Liver (tissue), 9 donors: ENCODE measurements around the gene ABCA13. TPM values are rescaled to one million over a fixed set of nuclear protein-coding genes. Genes with fewer than 3 reads are reported as not detected.

Experiments used
- DNase-seq: peaks from one replicate; pipeline ENCODE4 v3.0.0-alpha.2; 2017; ENCODE audit warnings: low spot score
- H3K27ac ChIP-seq, 2 donors: one replicate each; pipeline ENCODE4 v1.7.0; 2013; ENCODE audit warnings: inconsistent platforms in 2 of 2, low read length in 2 of 2, control low read depth in 1 of 2, low read depth in 1 of 2, mild to moderate bottlenecking in 1 of 2
- H3K27me3 ChIP-seq, 4 donors: one replicate each; pipeline versions ENCODE4 v1.6.1 to v1.7.0; 2013; ENCODE audit warnings: low read length in 3 of 4, inconsistent platforms in 1 of 4, mild to moderate bottlenecking in 1 of 4, moderate library complexity in 1 of 4; ENCODE audit not compliant: control insufficient read depth in 4 of 4, insufficient read depth in 4 of 4
- H3K36me3 ChIP-seq, 4 donors: one replicate each; pipeline versions ENCODE4 v1.6.1 to v1.7.0; 2013; ENCODE audit warnings: low read length in 3 of 4, mild to moderate bottlenecking in 3 of 4, low read depth in 1 of 4, moderate library complexity in 1 of 4; ENCODE audit not compliant: control insufficient read depth in 4 of 4, insufficient read depth in 3 of 4
- H3K4me1 ChIP-seq, 4 donors: one replicate each; pipeline versions ENCODE4 v1.6.1 to v1.7.0; 2013; ENCODE audit warnings: low read length in 3 of 4, mild to moderate bottlenecking in 3 of 4, moderate library complexity in 1 of 4; ENCODE audit not compliant: control insufficient read depth in 4 of 4, insufficient read depth in 4 of 4
- H3K4me3 ChIP-seq, 3 donors: one replicate each; pipeline versions ENCODE4 v1.6.1 to v1.7.0; 2013; ENCODE audit warnings: low read length in 3 of 3, control low read depth in 1 of 3, low read depth in 1 of 3, mild to moderate bottlenecking in 1 of 3
- H3K9ac ChIP-seq, 2 donors: one replicate each; pipeline ENCODE4 v1.7.0; 2013; ENCODE audit warnings: low read length in 2 of 2, mild to moderate bottlenecking in 2 of 2, moderate library complexity in 2 of 2, control low read depth in 1 of 2, low read depth in 1 of 2
- H3K9me3 ChIP-seq, 4 donors: one replicate each; pipeline versions ENCODE4 v1.6.1 to v1.7.0; 2013; ENCODE audit warnings: low read length in 3 of 4; ENCODE audit not compliant: control insufficient read depth in 4 of 4
- EGR1 ChIP-seq, 2 donors: IDR thresholded peaks; 2 replicates each; pipeline ENCODE4 v1.6.1; 2016 to 2018; ENCODE audit warnings: antibody characterized with exemption in 2 of 2, low read depth in 2 of 2
- FOXA1 ChIP-seq: IDR thresholded peaks from 2 replicates; pipeline ENCODE4 v1.6.1; 2016; ENCODE audit warnings: antibody characterized with exemption
- GABPA ChIP-seq, 2 donors: IDR thresholded peaks in 1 of 2; conservative IDR thresholded peaks in 1 of 2; 2 replicates each; pipeline ENCODE4 v1.6.1; 2016; ENCODE audit warnings: antibody characterized with exemption in 2 of 2, mild to moderate bottlenecking in 1 of 2, moderate library complexity in 1 of 2
- HNF4A ChIP-seq, 2 donors: conservative IDR thresholded peaks; 2 replicates each; pipeline ENCODE4 v1.6.1; 2016; ENCODE audit warnings: antibody characterized with exemption in 2 of 2, mild to moderate bottlenecking in 2 of 2
- HNF4G ChIP-seq: IDR thresholded peaks from 2 replicates; pipeline ENCODE4 v1.6.1; 2016; ENCODE audit warnings: antibody characterized with exemption
- JUND ChIP-seq, 2 donors: IDR thresholded peaks; 2 replicates each; pipeline ENCODE4 v1.6.1; 2016; ENCODE audit warnings: antibody characterized with exemption in 2 of 2
- MAX ChIP-seq: IDR thresholded peaks from 2 replicates; pipeline ENCODE4 v1.6.1; 2016; ENCODE audit warnings: antibody characterized with exemption
- NR2F2 ChIP-seq: IDR thresholded peaks from 2 replicates; pipeline ENCODE4 v1.6.1; 2016; ENCODE audit warnings: antibody characterized with exemption
- RAD21 ChIP-seq, 2 donors: IDR thresholded peaks; 2 replicates each; pipeline ENCODE4 v1.6.1; 2016; ENCODE audit warnings: antibody characterized with exemption in 2 of 2, mild to moderate bottlenecking in 2 of 2
- RXRA ChIP-seq, 2 donors: IDR thresholded peaks; 2 replicates each; pipeline ENCODE4 v1.6.1; 2017 to 2018; ENCODE audit warnings: antibody characterized with exemption in 2 of 2, mild to moderate bottlenecking in 1 of 2
- SP1 ChIP-seq: IDR thresholded peaks from 2 replicates; pipeline ENCODE4 v1.6.1; 2018; ENCODE audit warnings: antibody characterized with exemption, mild to moderate bottlenecking
- TAF1 ChIP-seq: conservative IDR thresholded peaks from 2 replicates; pipeline ENCODE4 v1.6.1; 2016; ENCODE audit warnings: antibody characterized with exemption, mild to moderate bottlenecking
- ZBTB33 ChIP-seq: IDR thresholded peaks from 2 replicates; pipeline ENCODE4 v1.6.1; 2016; ENCODE audit warnings: antibody characterized with exemption
- WGBS: extraction: QIAGEN DNeasy Blood & Tissue Kit; methylation state at CpG from one replicate; pipeline ENCODE4 v1.1.7; 2013; 5-methylcytosine and 5-hydroxymethylcytosine counted together
- polyA plus RNA-seq, 2 donors: library from polyadenylated mRNA; stranded (reverse) in 1 of 2; unstranded in 1 of 2; fragments of 200-250 nt in 1 of 2; fragments of >200 nt in 1 of 2; fragmentation: Nextera tagmentation in 1 of 2; extraction: Ambion mirVana in 1 of 2; gene quantifications; one replicate each; pipeline versions ENCODE4 v1.2.1 to v1.2.3, GENCODE V29; 2013 to 2015
- total RNA-seq, 2 donors: library from RNA; depleted of rRNA; stranded (reverse); fragments of >200 nt; gene quantifications; one replicate each; pipeline ENCODE4 v1.2.3, GENCODE V29; 2014
- TF ChIP-seq, protein P1 (sequence below): fragments of 150-350 bp; IDR thresholded peaks from 2 replicates; pipeline ENCODE4 v1.5.1; 2017; ENCODE audit warnings: improper control_type of control experiment, low read depth, low read length; ENCODE audit not compliant: missing input control
- donor health status: healthy.
- donor health status: healthy.
- donor health status: healthy.
- donor health status: healthy.
- donor health status: healthy.

ABCA13 gene
- total and polyA plus RNA-seq, 4 donors: 0.22 to 1.0 (median 0.66) TPM

GRCh38 chr7:48158404-48158803 is 12.9 kb upstream of the ABCA13 start (continued):
- no peak for TF ChIP-seq GABPA (IDR thresholded peaks at IDR 0.05 in 1 of 2, conservative IDR thresholded peaks at IDR 0.05 in 1 of 2)

DNA sequence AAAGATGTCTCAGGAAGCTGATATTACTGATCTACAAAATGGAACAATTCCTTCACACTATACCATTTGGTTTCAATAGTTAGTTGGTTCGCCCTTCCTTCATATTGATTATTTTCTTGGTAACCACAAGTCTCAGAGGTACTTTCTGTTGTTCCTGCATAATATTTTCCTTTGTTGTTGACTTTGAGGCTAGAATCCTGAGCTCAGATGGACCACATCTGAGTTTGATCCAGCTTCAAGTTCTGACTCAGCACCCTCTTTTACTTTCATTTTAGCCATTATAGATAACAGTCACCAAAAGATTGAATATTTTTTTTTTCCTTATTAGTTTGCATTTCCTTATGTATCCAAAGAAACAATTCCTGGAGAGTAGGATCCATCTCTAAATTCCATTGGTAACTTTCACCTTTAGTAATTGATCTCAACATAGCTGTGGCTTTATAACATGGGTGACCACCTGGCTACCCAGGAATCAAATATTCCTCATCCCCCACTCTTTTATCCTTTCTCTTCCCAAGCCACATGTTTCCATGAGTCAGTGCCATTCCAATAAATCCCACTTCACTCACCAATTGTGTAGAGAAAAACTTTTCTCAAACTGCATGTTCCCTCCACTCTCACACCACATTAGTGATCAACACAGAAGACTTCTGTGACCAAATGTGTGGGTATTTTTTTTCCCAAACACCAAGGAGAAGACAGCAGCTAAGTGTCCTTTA is 9.7 kb upstream of the ABCA13 start:
- DNase-seq: no peak
- Histone ChIP-seq H3K36me3 (no peaks in the 10 kb centered on the region), H3K27ac (no peak overlapping the region), H3K27me3 (no peaks in the 10 kb centered on the region), H3K4me3 (no peak overlapping the region), H3K9ac (no peak overlapping the region), H3K4me1 (no peaks in the 10 kb centered on the region), H3K9me3 (peaks cover 0 to 2% (median 0%) of the 10 kb centered on the region in 4 donors)
- TF ChIP-seq SP1: no peak
- no peak for TF ChIP-seq RAD21 (IDR thresholded peaks at IDR 0.05)
- no peak for TF ChIP-seq GABPA (IDR thresholded peaks at IDR 0.05 in 1 of 2, conservative IDR thresholded peaks at IDR 0.05 in 1 of 2)
- TF ChIP-seq FOXA1: no peak
- TF ChIP-seq NR2F2: no peak
- no peak for TF ChIP-seq TAF1
- TF ChIP-seq MAX: no peak
- no peak for TF ChIP-seq HNF4G
- TF ChIP-seq RXRA (IDR thresholded peaks at IDR 0.05): no peak
- TF ChIP-seq JUND (IDR thresholded peaks at IDR 0.05): no peak
- 85% methylated on average over 1 of the region's 1 CpG for WGBS

- no peaks in the 10 kb centered on the region for H3K27me3 ChIP-seq
- H3K9me3 ChIP-seq: peaks cover 0 to 2% (median 0%) of the 10 kb centered on the region in 4 donors
- no peak overlapping the region for H3K27ac ChIP-seq
- no peak overlapping the region for H3K9ac ChIP-seq
- DNase-seq: no peak
- H3K4me1 ChIP-seq: no peaks in the 10 kb centered on the region
- WGBS: 71% methylated on average over 2 of the region's 2 CpGs
- TF ChIP-seq EGR1 (IDR thresholded peaks at IDR 0.05; ENCODE audit: low read depth in 2 of 2): no peak
- TF ChIP-seq NR2F2: no peak
- TF ChIP-seq SP1: no peak
- TF ChIP-seq, protein P1, sequence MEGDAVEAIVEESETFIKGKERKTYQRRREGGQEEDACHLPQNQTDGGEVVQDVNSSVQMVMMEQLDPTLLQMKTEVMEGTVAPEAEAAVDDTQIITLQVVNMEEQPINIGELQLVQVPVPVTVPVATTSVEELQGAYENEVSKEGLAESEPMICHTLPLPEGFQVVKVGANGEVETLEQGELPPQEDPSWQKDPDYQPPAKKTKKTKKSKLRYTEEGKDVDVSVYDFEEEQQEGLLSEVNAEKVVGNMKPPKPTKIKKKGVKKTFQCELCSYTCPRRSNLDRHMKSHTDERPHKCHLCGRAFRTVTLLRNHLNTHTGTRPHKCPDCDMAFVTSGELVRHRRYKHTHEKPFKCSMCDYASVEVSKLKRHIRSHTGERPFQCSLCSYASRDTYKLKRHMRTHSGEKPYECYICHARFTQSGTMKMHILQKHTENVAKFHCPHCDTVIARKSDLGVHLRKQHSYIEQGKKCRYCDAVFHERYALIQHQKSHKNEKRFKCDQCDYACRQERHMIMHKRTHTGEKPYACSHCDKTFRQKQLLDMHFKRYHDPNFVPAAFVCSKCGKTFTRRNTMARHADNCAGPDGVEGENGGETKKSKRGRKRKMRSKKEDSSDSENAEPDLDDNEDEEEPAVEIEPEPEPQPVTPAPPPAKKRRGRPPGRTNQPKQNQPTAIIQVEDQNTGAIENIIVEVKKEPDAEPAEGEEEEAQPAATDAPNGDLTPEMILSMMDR: no peak
- no peak for TF ChIP-seq TAF1
- TF ChIP-seq GABPA (IDR thresholded peaks at IDR 0.05 in 1 of 2, conservative IDR thresholded peaks at IDR 0.05 in 1 of 2): no peak
- no peak for TF ChIP-seq HNF4A (conservative IDR thresholded peaks at IDR 0.05)
- no peak for TF ChIP-seq RAD21 (IDR thresholded peaks at IDR 0.05)
- no peak for TF ChIP-seq FOXA1
- TF ChIP-seq JUND (IDR thresholded peaks at IDR 0.05): no peak
- no peak for TF ChIP-seq ZBTB33
- TF ChIP-seq MAX: no peak
- H3K36me3 ChIP-seq: no peaks in the 10 kb centered on the region
- no peak overlapping the region for H3K4me3 ChIP-seq
Observed at GRCh38 chr7:48165157-48165556, 6.1 kb upstream of the ABCA13 start.
